ENCODE measurements around the gene MTCL1. TPM values are rescaled to one million over a fixed set of nuclear protein-coding genes. Genes with fewer than 3 reads are reported as not detected.

The MTCL1 gene
- total and polyA plus RNA-seq, 10 of the 15 experiments (the other 5 are each of a cell fraction or from before 2014, with no cell fraction given): 0.03 to 0.36 (median 0.13) TPM; not detected in 4

DNA sequence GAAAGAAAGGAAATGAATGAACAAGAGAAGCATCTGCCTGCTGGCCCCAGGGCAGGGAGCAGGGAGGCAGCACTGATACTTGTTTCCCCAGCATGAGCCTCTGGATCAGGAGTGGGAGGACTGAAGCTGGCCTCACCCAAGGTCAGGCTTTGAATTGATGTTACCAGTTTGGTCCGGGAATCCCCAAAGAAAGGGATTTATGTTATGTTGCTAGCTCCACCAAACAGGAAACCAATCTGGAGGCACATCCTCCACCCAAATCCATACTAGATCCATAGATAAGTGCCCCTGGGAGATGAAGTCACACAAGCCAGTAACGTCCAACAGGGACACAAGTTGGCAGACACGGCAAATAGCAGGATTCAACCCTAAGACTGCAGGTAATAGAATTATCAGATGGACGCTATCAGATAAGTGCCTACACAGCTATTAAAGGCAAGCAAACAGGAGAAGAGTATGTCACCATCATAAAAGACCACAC, 85.9 kb downstream of the MTCL1 start:
- BruUV-seq (replicated peaks): no TSS peak
- no peaks in the 10 kb centered on the region for H4K20me1 ChIP-seq (ENCODE audit: control insufficient read depth, insufficient read depth)
- no peak overlapping the region for H3K27ac ChIP-seq (ENCODE audit: control insufficient read depth, insufficient read depth)
- WGBS (ENCODE audit: insufficient coverage, insufficient replicate concordance, low lambda C conversion rate, missing lambda C conversion rate): 56% methylated on average over 4 of the region's 4 CpGs
- ChIA-PET SMC1A (ENCODE audit: uncharacterized antibody, unreplicated experiment) (no interaction called here), RAD21 (ENCODE audit: unreplicated experiment) (no interaction called here), POLR2A (no interaction called here), CTCF (no interaction called here)
- H3K9ac ChIP-seq (ENCODE audit: control insufficient read depth, insufficient read depth, low read length): no peak overlapping the region
- H3K4me3 ChIP-seq: no peak overlapping the region
- no peaks in the 10 kb centered on the region for H3K9me3 ChIP-seq (replicated peaks; ENCODE audit: control insufficient read depth, insufficient read depth, low read length)
- intact Hi-C loops (cut with micrococcal nuclease; ENCODE audit: unreplicated experiment) (no loop called here), in situ Hi-C loops (cut with MboI) (no loop called here)
- no peak overlapping the region for H3K4me2 ChIP-seq (ENCODE audit: control insufficient read depth, insufficient read depth)
- ATAC-seq (no peak), FAIRE-seq (no peak), DNase-seq (ENCODE audit: low read depth, low spot score) (no peak)
- no peaks in the 10 kb centered on the region; the same call in 1 of the 2 replicates for H3K4me1 ChIP-seq (ENCODE audit: control insufficient read depth, insufficient read depth, low read length)
- peaks cover 0 to 11% of the 10 kb centered on the region in 2 experiments for H3K27me3 ChIP-seq (replicated peaks in 1 of 2; ENCODE audit: control insufficient read depth in 2 of 2, insufficient read depth in 2 of 2, low read length in 1 of 2)
- TF ChIP-seq TBL1XR1 (IDR thresholded peaks at IDR 0.05; ENCODE audit: low read depth, low read length): no peak
- TF ChIP-seq MYB (IDR thresholded peaks at IDR 0.05; ENCODE audit: borderline replicate concordance, low read depth, low read length): no peak
- TF ChIP-seq SIX5 (IDR thresholded peaks at IDR 0.05; ENCODE audit: low read depth, low read length, severe bottlenecking): no peak
- TF ChIP-seq, protein P1, sequence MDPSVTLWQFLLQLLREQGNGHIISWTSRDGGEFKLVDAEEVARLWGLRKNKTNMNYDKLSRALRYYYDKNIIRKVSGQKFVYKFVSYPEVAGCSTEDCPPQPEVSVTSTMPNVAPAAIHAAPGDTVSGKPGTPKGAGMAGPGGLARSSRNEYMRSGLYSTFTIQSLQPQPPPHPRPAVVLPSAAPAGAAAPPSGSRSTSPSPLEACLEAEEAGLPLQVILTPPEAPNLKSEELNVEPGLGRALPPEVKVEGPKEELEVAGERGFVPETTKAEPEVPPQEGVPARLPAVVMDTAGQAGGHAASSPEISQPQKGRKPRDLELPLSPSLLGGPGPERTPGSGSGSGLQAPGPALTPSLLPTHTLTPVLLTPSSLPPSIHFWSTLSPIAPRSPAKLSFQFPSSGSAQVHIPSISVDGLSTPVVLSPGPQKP (IDR thresholded peaks at IDR 0.05; ENCODE audit: low read depth, low read length): no peak
- no peak for TF ChIP-seq ZBED1 (IDR thresholded peaks at IDR 0.05; ENCODE audit: borderline replicate concordance)
- no peak for TF ChIP-seq ATF7 (IDR thresholded peaks at IDR 0.05; ENCODE audit: low read depth)
- no peak for TF ChIP-seq NFIC (IDR thresholded peaks at IDR 0.05; ENCODE audit: low read depth, low read length)
- TF ChIP-seq NR2C1 (IDR thresholded peaks at IDR 0.05): no peak
- TF ChIP-seq BRCA1 (IDR thresholded peaks at IDR 0.05; ENCODE audit: low read depth, low read length): no peak
- no peaks in the 10 kb centered on the region for H3K79me2 ChIP-seq (ENCODE audit: control insufficient read depth, insufficient read depth, low read length)
- no peaks in the 10 kb centered on the region for H3K36me3 ChIP-seq (ENCODE audit: control insufficient read depth in 2 of 2, insufficient read depth in 2 of 2, low read length in 1 of 2)
- H2AFZ ChIP-seq (ENCODE audit: control insufficient read depth, low read depth, low read length): no peak overlapping the region

Measured in GM12878 (cell line).